Liver (tissue), 9 donors: ENCODE results near the gene MEIS1. TPM values are rescaled to one million over a fixed set of nuclear protein-coding genes. Genes with fewer than 3 reads are reported as not detected.

Experiments
- DNase-seq: peaks from one replicate; pipeline ENCODE4 v3.0.0-alpha.2; 2017; ENCODE audit warnings: low spot score
- H3K27ac ChIP-seq, 2 donors: one replicate each; pipeline ENCODE4 v1.7.0; 2013; ENCODE audit warnings: inconsistent platforms in 2 of 2, low read length in 2 of 2, control low read depth in 1 of 2, low read depth in 1 of 2, mild to moderate bottlenecking in 1 of 2
- H3K27me3 ChIP-seq, 4 donors: one replicate each; pipeline versions ENCODE4 v1.6.1 to v1.7.0; 2013; ENCODE audit warnings: low read length in 3 of 4, inconsistent platforms in 1 of 4, mild to moderate bottlenecking in 1 of 4, moderate library complexity in 1 of 4; ENCODE audit not compliant: control insufficient read depth in 4 of 4, insufficient read depth in 4 of 4
- H3K36me3 ChIP-seq, 4 donors: one replicate each; pipeline versions ENCODE4 v1.6.1 to v1.7.0; 2013; ENCODE audit warnings: low read length in 3 of 4, mild to moderate bottlenecking in 3 of 4, low read depth in 1 of 4, moderate library complexity in 1 of 4; ENCODE audit not compliant: control insufficient read depth in 4 of 4, insufficient read depth in 3 of 4
- H3K4me1 ChIP-seq, 4 donors: one replicate each; pipeline versions ENCODE4 v1.6.1 to v1.7.0; 2013; ENCODE audit warnings: low read length in 3 of 4, mild to moderate bottlenecking in 3 of 4, moderate library complexity in 1 of 4; ENCODE audit not compliant: control insufficient read depth in 4 of 4, insufficient read depth in 4 of 4
- H3K4me3 ChIP-seq, 3 donors: one replicate each; pipeline versions ENCODE4 v1.6.1 to v1.7.0; 2013; ENCODE audit warnings: low read length in 3 of 3, control low read depth in 1 of 3, low read depth in 1 of 3, mild to moderate bottlenecking in 1 of 3
- H3K9ac ChIP-seq, 2 donors: one replicate each; pipeline ENCODE4 v1.7.0; 2013; ENCODE audit warnings: low read length in 2 of 2, mild to moderate bottlenecking in 2 of 2, moderate library complexity in 2 of 2, control low read depth in 1 of 2, low read depth in 1 of 2
- H3K9me3 ChIP-seq, 4 donors: one replicate each; pipeline versions ENCODE4 v1.6.1 to v1.7.0; 2013; ENCODE audit warnings: low read length in 3 of 4; ENCODE audit not compliant: control insufficient read depth in 4 of 4
- EGR1 ChIP-seq, 2 donors: IDR thresholded peaks; 2 replicates each; pipeline ENCODE4 v1.6.1; 2016 to 2018; ENCODE audit warnings: antibody characterized with exemption in 2 of 2, low read depth in 2 of 2
- FOXA1 ChIP-seq: IDR thresholded peaks from 2 replicates; pipeline ENCODE4 v1.6.1; 2016; ENCODE audit warnings: antibody characterized with exemption
- FOXA2 ChIP-seq: IDR thresholded peaks from 2 replicates; pipeline ENCODE4 v1.6.1; 2016; ENCODE audit warnings: antibody characterized with exemption
- HNF4A ChIP-seq, 2 donors: conservative IDR thresholded peaks; 2 replicates each; pipeline ENCODE4 v1.6.1; 2016; ENCODE audit warnings: antibody characterized with exemption in 2 of 2, mild to moderate bottlenecking in 2 of 2
- HNF4G ChIP-seq: IDR thresholded peaks from 2 replicates; pipeline ENCODE4 v1.6.1; 2016; ENCODE audit warnings: antibody characterized with exemption
- JUND ChIP-seq, 2 donors: IDR thresholded peaks; 2 replicates each; pipeline ENCODE4 v1.6.1; 2016; ENCODE audit warnings: antibody characterized with exemption in 2 of 2
- RAD21 ChIP-seq, 2 donors: IDR thresholded peaks; 2 replicates each; pipeline ENCODE4 v1.6.1; 2016; ENCODE audit warnings: antibody characterized with exemption in 2 of 2, mild to moderate bottlenecking in 2 of 2
- RXRA ChIP-seq, 2 donors: IDR thresholded peaks; 2 replicates each; pipeline ENCODE4 v1.6.1; 2017 to 2018; ENCODE audit warnings: antibody characterized with exemption in 2 of 2, mild to moderate bottlenecking in 1 of 2
- SP1 ChIP-seq: IDR thresholded peaks from 2 replicates; pipeline ENCODE4 v1.6.1; 2018; ENCODE audit warnings: antibody characterized with exemption, mild to moderate bottlenecking
- TAF1 ChIP-seq: conservative IDR thresholded peaks from 2 replicates; pipeline ENCODE4 v1.6.1; 2016; ENCODE audit warnings: antibody characterized with exemption, mild to moderate bottlenecking
- YY1 ChIP-seq: IDR thresholded peaks from 2 replicates; pipeline ENCODE4 v1.6.1; 2016; ENCODE audit warnings: antibody characterized with exemption, mild to moderate bottlenecking
- WGBS: extraction: QIAGEN DNeasy Blood & Tissue Kit; methylation state at CpG from one replicate; pipeline ENCODE4 v1.1.7; 2013; 5-methylcytosine and 5-hydroxymethylcytosine counted together
- polyA plus RNA-seq, 2 donors: library from polyadenylated mRNA; stranded (reverse) in 1 of 2; unstranded in 1 of 2; fragments of 200-250 nt in 1 of 2; fragments of >200 nt in 1 of 2; fragmentation: Nextera tagmentation in 1 of 2; extraction: Ambion mirVana in 1 of 2; gene quantifications; one replicate each; pipeline versions ENCODE4 v1.2.1 to v1.2.3, GENCODE V29; 2013 to 2015
- total RNA-seq, 2 donors: library from RNA; depleted of rRNA; stranded (reverse); fragments of >200 nt; gene quantifications; one replicate each; pipeline ENCODE4 v1.2.3, GENCODE V29; 2014
- TF ChIP-seq, protein P1 (sequence below): IDR thresholded peaks from 2 replicates; pipeline ENCODE4 v1.6.1; 2016; ENCODE audit warnings: antibody characterized with exemption, mild to moderate bottlenecking
- TF ChIP-seq, protein P2 (sequence below): IDR thresholded peaks from 2 replicates; pipeline ENCODE4 v1.6.1; 2016; ENCODE audit warnings: antibody characterized with exemption
- TF ChIP-seq, protein P3 (sequence below): IDR thresholded peaks from 2 replicates; pipeline ENCODE4 v1.6.1; 2016; ENCODE audit warnings: antibody characterized with exemption
- TF ChIP-seq, protein P4 (sequence below): IDR thresholded peaks from 2 replicates; pipeline ENCODE4 v1.6.1; 2016; ENCODE audit warnings: antibody characterized with exemption
- TF ChIP-seq, protein P5 (sequence below): fragments of 150-350 bp; IDR thresholded peaks from 2 replicates; pipeline ENCODE4 v1.5.1; 2017; ENCODE audit warnings: improper control_type of control experiment, low read depth, low read length; ENCODE audit not compliant: missing input control
- donor health status: healthy.
- donor health status: healthy.
- donor health status: healthy.
- donor health status: healthy.
- donor health status: healthy.

The MEIS1 gene
- total and polyA plus RNA-seq, 4 donors = 1.6 to 8.6 (median 5.5) TPM

DNA sequence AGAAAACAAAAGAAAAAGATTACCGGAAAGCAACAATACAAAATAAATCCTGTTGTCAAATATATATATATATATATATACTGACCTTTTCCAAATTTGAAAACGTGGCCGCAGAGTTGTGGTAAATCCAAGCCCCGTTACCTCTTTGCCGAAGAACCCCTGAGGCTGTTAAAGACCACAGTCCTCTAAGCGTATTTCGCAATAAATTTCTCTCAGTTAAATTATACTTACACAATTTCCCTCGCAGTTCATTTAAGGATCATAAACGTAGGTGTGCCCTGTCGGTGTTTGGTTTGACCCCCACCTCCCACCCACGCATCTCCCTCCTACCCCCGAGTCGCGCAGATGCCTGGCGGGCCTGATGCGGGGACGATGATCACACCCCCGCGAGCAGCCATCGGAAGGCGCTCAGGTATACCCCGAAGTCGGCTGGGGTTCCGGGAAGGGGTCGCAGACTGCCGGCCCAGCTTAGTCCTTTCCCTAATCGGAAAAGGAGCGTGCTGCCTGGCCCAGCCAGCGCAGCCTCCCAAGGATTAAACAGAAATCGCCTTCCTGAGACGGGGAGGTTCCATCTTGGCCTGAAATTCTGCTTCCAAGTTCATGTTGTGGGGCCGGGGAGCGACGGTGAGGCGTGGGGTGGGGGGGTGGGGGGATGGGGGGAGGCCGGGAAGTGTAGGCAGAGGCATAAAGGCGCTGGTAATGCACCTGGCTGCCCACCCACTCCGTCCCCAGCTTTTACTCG lies 2.9 kb upstream of the MEIS1 start:
- Histone ChIP-seq H3K36me3 (no peaks in the 10 kb centered on the region), H3K9ac (no peak overlapping the region), H3K4me1 (peaks cover 0 to 25% (median 18%) of the 10 kb centered on the region in 4 donors), H3K27me3 (peaks cover 0 to 9% (median 5%) of the 10 kb centered on the region in 4 donors), H3K9me3 (no peaks in the 10 kb centered on the region), H3K27ac (no peak overlapping the region), H3K4me3 (peak overlapping the region in 1 of 3 donors; percentile 82)
- DNase-seq = no peak
- WGBS = 18% methylated on average over 39 of the region's 39 CpGs
- TF ChIP-seq HNF4G = no peak
- no peak for TF ChIP-seq FOXA2
- no peak for TF ChIP-seq EGR1 (IDR thresholded peaks at IDR 0.05; ENCODE audit: low read depth in 2 of 2)
- TF ChIP-seq, protein P1, sequence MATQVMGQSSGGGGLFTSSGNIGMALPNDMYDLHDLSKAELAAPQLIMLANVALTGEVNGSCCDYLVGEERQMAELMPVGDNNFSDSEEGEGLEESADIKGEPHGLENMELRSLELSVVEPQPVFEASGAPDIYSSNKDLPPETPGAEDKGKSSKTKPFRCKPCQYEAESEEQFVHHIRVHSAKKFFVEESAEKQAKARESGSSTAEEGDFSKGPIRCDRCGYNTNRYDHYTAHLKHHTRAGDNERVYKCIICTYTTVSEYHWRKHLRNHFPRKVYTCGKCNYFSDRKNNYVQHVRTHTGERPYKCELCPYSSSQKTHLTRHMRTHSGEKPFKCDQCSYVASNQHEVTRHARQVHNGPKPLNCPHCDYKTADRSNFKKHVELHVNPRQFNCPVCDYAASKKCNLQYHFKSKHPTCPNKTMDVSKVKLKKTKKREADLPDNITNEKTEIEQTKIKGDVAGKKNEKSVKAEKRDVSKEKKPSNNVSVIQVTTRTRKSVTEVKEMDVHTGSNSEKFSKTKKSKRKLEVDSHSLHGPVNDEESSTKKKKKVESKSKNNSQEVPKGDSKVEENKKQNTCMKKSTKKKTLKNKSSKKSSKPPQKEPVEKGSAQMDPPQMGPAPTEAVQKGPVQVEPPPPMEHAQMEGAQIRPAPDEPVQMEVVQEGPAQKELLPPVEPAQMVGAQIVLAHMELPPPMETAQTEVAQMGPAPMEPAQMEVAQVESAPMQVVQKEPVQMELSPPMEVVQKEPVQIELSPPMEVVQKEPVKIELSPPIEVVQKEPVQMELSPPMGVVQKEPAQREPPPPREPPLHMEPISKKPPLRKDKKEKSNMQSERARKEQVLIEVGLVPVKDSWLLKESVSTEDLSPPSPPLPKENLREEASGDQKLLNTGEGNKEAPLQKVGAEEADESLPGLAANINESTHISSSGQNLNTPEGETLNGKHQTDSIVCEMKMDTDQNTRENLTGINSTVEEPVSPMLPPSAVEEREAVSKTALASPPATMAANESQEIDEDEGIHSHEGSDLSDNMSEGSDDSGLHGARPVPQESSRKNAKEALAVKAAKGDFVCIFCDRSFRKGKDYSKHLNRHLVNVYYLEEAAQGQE = no peak
- TF ChIP-seq YY1 = no peak
- TF ChIP-seq, protein P2, sequence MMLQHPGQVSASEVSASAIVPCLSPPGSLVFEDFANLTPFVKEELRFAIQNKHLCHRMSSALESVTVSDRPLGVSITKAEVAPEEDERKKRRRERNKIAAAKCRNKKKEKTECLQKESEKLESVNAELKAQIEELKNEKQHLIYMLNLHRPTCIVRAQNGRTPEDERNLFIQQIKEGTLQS = no peak
- TF ChIP-seq FOXA1 = no peak
- TF ChIP-seq, protein P3, sequence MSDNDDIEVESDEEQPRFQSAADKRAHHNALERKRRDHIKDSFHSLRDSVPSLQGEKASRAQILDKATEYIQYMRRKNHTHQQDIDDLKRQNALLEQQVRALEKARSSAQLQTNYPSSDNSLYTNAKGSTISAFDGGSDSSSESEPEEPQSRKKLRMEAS = no peak
- TF ChIP-seq, protein P4, sequence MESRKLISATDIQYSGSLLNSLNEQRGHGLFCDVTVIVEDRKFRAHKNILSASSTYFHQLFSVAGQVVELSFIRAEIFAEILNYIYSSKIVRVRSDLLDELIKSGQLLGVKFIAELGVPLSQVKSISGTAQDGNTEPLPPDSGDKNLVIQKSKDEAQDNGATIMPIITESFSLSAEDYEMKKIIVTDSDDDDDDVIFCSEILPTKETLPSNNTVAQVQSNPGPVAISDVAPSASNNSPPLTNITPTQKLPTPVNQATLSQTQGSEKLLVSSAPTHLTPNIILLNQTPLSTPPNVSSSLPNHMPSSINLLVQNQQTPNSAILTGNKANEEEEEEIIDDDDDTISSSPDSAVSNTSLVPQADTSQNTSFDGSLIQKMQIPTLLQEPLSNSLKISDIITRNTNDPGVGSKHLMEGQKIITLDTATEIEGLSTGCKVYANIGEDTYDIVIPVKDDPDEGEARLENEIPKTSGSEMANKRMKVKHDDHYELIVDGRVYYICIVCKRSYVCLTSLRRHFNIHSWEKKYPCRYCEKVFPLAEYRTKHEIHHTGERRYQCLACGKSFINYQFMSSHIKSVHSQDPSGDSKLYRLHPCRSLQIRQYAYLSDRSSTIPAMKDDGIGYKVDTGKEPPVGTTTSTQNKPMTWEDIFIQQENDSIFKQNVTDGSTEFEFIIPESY = no peak
- no peak for TF ChIP-seq TAF1

DNA sequence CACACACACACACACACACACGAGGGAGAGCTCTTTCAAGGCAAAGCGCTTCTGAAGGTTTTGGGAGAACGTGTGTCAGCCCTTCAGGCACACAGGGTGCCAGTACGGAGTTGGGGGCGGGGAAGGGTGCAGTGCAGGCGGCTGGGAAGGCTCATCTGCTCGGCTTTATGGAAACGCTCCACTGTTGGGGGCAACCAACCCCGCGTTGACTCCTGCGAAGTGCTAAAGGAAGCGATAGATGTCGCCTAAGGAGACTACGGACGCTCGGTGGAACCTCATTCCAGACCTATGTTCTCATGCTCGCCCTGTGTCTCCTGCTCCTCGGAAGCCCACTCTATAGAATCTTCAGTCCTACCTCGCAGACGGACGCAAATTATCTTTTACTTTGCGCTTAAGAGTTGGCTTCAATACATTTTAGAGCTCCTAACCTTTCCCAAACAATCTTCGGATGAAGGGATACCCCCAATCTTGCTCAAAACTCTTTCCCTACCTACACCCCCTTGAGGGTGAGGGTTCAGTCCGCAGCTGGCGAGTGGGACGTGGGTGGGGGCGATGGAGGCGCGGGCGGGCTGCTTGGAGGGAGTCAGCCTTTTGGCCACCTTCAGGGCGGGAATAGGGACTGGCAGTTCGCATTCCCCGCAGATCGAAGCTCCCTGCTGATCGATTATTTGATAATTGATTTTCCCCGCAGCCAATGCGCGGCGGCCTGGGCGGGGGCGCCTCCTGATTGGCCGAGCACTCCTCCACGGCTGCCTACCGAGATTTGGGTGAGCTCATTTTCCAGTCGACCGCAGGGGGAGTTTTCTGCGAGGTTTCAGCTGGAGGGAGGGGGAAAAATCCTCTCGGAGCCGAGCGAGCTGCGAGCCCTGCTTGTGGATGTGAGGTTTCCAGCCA lies 1.9 kb upstream of the MEIS1 start:
- WGBS = 2% methylated on average over 51 of the region's 51 CpGs
- peaks cover 0 to 2% (median 0%) of the 10 kb centered on the region in 4 donors for H3K36me3 ChIP-seq
- peaks cover 0 to 27% (median 21%) of the 10 kb centered on the region in 4 donors for H3K4me1 ChIP-seq
- no peaks in the 10 kb centered on the region for H3K9me3 ChIP-seq
- peak overlapping the region; percentile 73 to 82 (median 82) for H3K4me3 ChIP-seq
- TF ChIP-seq YY1 = peak; percentile 47
- peak; percentile 35 to 45 for TF ChIP-seq RAD21 (IDR thresholded peaks at IDR 0.05)
- TF ChIP-seq, protein P4 = no peak
- peak; percentile 69 for TF ChIP-seq SP1
- TF ChIP-seq FOXA2 = no peak
- TF ChIP-seq, protein P5, sequence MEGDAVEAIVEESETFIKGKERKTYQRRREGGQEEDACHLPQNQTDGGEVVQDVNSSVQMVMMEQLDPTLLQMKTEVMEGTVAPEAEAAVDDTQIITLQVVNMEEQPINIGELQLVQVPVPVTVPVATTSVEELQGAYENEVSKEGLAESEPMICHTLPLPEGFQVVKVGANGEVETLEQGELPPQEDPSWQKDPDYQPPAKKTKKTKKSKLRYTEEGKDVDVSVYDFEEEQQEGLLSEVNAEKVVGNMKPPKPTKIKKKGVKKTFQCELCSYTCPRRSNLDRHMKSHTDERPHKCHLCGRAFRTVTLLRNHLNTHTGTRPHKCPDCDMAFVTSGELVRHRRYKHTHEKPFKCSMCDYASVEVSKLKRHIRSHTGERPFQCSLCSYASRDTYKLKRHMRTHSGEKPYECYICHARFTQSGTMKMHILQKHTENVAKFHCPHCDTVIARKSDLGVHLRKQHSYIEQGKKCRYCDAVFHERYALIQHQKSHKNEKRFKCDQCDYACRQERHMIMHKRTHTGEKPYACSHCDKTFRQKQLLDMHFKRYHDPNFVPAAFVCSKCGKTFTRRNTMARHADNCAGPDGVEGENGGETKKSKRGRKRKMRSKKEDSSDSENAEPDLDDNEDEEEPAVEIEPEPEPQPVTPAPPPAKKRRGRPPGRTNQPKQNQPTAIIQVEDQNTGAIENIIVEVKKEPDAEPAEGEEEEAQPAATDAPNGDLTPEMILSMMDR = peak; percentile 14
- TF ChIP-seq HNF4A (conservative IDR thresholded peaks at IDR 0.05) = no peak
- TF ChIP-seq, protein P2 = no peak
- TF ChIP-seq, protein P3 = no peak
- TF ChIP-seq JUND (IDR thresholded peaks at IDR 0.05) = no peak
- peak in 1 of 2 donors; percentile 10 for TF ChIP-seq RXRA (IDR thresholded peaks at IDR 0.05)
- peak overlapping the region; percentile 60 to 64 for H3K9ac ChIP-seq
- peak; percentile 78 for DNase-seq
- H3K27me3 ChIP-seq = peaks cover 0 to 5% (median 3%) of the 10 kb centered on the region in 4 donors
- peak overlapping the region; percentile 64 to 80 for H3K27ac ChIP-seq
